Astrocyte of the spinal cord (primary cell): Measurements from ENCODE around the gene PYGO2.
A peak's percentile ranks its signal among the peaks of the same experiment; 100 is the strongest.
"Not testable (repeated sequence)": the region's sequence is repeated elsewhere in the genome, so short reads cannot be mapped to it uniquely, and the experiment has no call there.

ENCODE experiments used
- DNase-seq: peaks from one replicate; pipeline ENCODE4 v3.0.0; 2011; ENCODE audit warnings: low read depth, low spot score
- H3K4me3 ChIP-seq: 2 replicates; pipeline ENCODE4 v1.5.1; 2011; ENCODE audit warnings: low read depth, mild to moderate bottlenecking, low read length, moderate library complexity
- in situ Hi-C: cut with HindIII; loops from 2 replicates; pipeline ENCODE4 v1.10.0; 2017; ENCODE audit warnings: low sequenced_read_pairs
- TF ChIP-seq, protein P1 (sequence below): IDR thresholded peaks from 2 replicates; pipeline ENCODE4 v1.5.1; 2012; ENCODE audit warnings: low read depth, mild to moderate bottlenecking, low read length, inconsistent platforms

PYGO2 gene

DNA sequence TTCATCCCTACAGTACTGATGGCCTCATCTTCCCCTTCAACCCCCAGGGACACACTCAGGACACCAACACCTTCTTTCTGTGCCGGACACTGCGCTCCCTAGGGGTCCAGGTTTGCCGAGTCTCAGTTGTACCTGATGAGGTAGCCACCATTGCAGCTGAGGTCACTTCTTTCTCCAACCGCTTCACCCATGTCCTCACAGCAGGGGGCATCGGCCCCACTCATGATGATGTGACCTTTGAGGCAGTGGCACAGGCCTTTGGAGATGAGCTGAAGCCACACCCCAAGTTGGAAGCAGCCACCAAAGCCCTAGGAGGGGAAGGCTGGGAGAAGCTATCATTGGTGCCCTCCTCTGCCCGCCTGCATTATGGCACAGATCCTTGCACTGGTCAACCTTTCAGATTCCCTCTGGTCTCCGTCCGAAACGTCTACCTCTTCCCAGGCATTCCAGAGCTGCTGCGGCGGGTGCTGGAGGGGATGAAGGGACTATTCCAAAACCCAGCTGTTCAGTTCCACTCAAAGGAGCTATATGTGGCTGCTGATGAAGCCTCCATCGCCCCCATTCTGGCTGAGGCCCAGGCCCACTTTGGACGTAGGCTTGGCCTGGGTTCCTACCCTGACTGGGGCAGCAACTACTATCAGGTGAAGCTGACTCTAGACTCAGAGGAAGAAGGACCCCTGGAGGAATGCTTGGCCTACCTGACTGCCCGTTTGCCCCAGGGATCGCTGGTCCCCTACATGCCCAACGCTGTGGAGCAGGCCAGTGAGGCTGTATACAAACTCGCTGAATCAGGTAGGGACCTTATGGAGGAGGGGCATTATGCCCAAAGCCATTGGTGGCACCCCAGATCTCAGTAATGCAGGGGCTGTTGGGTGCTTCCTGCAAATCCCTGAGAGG, 26.7 kb upstream of the PYGO2 start:
- H3K4me3 ChIP-seq: no peak overlapping the region
- in situ Hi-C loops: no loop called here
- DNase-seq: no peak

DNA sequence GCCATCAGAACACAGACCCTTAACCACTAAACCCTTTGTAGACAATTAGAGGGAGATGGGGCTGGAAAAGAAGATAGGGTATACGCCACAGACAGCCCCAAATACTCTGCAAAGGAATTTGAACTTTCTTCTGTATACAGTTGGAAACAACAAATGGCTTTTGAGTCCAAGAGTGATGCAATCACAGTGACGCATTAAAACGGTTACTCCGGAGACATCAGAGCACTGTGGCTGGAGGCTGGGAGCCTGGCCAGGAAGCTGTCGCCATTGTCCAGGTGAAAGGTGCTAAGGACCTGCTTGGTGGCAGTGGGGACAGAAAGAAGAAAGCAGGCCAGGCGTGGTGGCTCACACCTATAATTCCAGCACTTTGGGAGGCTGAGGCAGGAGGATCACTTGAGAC, 25.7 kb upstream of the PYGO2 start:
- in situ Hi-C loops: no loop called here
- no peak for DNase-seq
- H3K4me3 ChIP-seq: no peak overlapping the region
- TF ChIP-seq, protein P1, sequence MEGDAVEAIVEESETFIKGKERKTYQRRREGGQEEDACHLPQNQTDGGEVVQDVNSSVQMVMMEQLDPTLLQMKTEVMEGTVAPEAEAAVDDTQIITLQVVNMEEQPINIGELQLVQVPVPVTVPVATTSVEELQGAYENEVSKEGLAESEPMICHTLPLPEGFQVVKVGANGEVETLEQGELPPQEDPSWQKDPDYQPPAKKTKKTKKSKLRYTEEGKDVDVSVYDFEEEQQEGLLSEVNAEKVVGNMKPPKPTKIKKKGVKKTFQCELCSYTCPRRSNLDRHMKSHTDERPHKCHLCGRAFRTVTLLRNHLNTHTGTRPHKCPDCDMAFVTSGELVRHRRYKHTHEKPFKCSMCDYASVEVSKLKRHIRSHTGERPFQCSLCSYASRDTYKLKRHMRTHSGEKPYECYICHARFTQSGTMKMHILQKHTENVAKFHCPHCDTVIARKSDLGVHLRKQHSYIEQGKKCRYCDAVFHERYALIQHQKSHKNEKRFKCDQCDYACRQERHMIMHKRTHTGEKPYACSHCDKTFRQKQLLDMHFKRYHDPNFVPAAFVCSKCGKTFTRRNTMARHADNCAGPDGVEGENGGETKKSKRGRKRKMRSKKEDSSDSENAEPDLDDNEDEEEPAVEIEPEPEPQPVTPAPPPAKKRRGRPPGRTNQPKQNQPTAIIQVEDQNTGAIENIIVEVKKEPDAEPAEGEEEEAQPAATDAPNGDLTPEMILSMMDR: no peak

More for the DNA sequence above, 26.7 kb upstream of the PYGO2 start:
- TF ChIP-seq, protein P1: no peak

DNA sequence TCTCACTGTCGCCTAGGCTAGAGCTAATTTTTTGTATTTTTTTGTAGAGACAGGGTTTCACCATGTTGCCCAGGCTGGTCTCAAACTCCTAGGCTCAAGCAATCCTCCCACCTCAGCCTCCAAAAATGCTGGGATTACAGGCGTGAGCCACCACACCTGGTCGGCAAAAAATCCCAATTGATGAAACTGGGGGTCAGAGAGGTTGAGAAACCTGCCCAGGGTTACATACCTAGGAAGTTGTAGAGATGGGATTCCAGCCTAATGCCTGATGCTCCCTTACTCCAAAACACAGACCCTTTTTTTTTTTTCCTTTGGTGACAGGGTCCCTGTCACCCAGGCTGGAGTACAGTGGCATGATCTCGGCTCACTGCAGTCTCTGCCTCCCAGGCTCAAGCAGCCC, 25.2 kb upstream of the PYGO2 start:
- in situ Hi-C loops, DNase-seq, H3K4me3 ChIP-seq: not testable (repeated sequence)

DNA sequence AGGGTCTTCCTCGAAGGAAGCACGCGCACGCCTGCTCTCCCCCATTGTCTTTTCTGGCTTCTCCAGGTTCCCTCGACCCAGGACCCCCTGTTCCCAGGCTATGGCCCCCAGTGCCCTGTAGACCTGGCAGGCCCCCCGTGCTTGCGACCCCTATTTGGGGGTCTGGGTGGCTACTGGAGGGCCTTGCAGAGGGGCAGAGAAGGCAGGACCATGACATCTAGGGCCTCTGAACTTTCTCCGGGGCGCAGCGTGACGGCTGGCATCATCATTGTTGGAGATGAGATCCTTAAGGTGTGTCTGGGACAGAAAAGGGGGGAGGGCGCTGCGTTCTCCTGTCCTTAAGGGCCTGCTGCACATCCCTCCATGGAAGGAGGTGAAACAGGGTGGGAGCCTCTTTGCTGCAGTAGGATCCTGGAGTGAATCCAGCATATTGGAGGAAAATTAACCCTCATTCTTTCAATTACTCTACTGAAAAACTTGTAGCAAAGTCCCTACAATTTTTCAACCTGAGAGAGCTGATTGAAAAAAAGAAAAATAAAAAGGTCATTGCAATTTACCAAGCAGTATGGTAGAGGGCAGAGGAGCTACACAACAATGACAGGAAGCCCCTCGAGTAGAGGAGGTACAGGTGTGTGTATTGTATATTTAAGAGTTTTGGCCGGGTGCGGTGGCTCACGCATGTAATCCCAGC, 22.3 kb upstream of the PYGO2 start:
- no peak for DNase-seq
- TF ChIP-seq, protein P1: no peak
- peak overlapping the region; percentile 98 for H3K4me3 ChIP-seq
- in situ Hi-C loops: no loop called here

DNA sequence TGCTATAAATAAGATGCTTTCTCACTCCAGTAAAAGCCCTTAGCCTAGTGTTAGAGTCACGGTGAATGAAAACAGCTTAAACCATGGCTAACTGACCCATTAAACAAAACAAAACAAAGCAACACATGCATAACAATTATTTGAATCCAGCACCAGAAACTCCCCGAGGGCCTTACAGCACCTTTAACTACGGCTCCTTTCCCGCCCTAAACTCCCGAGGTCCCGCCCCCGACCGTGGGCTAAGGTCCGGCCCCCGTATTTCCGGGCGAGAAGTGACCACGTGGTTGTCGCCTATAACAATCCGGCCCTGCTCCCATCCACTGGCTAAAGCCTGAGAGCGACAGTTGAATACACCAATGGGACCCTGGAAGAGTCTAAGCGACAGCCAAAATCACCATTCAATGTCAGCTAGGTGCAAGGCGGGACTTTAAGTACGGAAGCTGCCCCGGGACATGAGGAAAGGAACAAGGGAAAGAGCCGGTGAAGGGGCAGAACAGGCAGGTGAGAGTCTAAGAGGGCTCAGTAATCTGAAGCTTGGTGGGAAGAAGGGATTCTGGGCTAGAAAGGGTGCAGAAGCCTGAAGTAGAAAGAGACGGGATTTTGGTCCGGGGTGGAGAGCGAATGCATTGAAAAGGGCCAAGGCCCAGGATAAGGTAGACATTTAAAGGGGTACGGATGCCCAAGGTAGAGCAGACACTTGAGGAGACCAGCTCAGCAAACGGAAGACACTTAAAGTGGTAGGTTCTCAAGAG, 21.5 kb upstream of the PYGO2 start, which contains the start of gene FLAD1:
TSS of gene FLAD1 (plus strand) at position 448 of the 752 bp plus-strand sequence. CDS start 351 bp downstream, outside the sequence.
- in situ Hi-C loops: no loop called here
- peak; percentile 100 for DNase-seq
- TF ChIP-seq, protein P1: no peak
- H3K4me3 ChIP-seq: peak within 1 kb of the TSS; percentile 98

DNA sequence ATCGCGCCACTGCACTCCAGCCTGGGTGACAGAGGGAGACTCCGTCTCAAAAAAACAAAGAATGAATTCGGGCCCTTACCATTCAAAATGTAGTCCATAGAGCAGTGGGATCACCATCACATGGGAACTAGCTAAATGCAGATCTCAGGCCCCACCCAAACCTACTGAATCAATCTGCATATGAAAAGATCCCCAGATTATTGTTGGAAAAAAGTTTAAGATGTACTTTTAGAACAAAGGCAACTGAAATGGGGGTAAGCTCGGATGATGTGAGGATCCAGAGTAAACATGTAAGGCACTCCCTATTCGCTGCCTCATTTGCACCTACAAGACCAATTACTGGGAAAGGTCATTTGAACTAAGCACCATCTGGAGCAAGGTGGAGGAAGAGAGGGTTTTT, 20.8 kb upstream of the PYGO2 start:
- DNase-seq: no peak
- H3K4me3 ChIP-seq: peak overlapping the region; percentile 34
- TF ChIP-seq, protein P1: no peak
- in situ Hi-C loops: no loop called here
